Ovary (tissue), 3 donors: Measurements from ENCODE around the gene CDH10.

Experiments
- POLR2A ChIP-seq: fragments of 450-650 bp; IDR thresholded peaks from one replicate; pipeline ENCODE4 v1.6.1; 2017; ENCODE audit warnings: antibody characterized with exemption, mild to moderate bottlenecking, moderate library complexity
- TF ChIP-seq, protein P1 (sequence below), 3 donors: fragments of 450-650 bp in 2 of 3; fragments of 200-600 bp in 1 of 3; IDR thresholded peaks; one replicate each; pipeline versions ENCODE4 v1.5.1 to v1.8.0; 2016 to 2022; ENCODE audit warnings: antibody characterized with exemption in 3 of 3, mild to moderate bottlenecking in 1 of 3
- donor health status: DM: no; HTN: no; CAD: no.

DNA sequence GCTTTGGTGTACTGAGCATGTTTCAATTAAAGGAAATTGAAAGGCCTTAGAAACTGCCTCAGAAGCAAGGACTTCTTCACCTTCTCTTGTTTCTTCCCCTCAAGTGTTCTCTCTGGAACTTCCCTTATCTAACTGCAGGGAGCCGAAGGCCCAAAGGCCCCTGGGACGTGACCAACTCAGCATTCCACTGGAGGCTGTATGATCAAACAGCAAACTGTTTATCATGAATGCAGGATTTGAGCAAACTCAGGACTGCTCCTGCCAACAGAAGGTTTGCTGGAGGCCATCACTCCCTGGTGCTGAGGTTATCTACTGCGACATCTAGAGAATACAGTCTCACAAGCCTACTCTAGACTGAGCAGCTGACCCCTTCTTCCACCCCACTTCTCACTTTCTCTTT, 4.8 kb upstream of the CDH10 start:
- TF ChIP-seq, protein P1, sequence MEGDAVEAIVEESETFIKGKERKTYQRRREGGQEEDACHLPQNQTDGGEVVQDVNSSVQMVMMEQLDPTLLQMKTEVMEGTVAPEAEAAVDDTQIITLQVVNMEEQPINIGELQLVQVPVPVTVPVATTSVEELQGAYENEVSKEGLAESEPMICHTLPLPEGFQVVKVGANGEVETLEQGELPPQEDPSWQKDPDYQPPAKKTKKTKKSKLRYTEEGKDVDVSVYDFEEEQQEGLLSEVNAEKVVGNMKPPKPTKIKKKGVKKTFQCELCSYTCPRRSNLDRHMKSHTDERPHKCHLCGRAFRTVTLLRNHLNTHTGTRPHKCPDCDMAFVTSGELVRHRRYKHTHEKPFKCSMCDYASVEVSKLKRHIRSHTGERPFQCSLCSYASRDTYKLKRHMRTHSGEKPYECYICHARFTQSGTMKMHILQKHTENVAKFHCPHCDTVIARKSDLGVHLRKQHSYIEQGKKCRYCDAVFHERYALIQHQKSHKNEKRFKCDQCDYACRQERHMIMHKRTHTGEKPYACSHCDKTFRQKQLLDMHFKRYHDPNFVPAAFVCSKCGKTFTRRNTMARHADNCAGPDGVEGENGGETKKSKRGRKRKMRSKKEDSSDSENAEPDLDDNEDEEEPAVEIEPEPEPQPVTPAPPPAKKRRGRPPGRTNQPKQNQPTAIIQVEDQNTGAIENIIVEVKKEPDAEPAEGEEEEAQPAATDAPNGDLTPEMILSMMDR (IDR thresholded peaks at IDR 0.05) = no peak
- TF ChIP-seq POLR2A = no peak
